SW 1271 (cell line): Measurements from ENCODE around the gene RNF207.
A peak's percentile ranks its signal among the peaks of the same experiment; 100 is the strongest.

Source experiments
- DNase-seq, 2 experiments: peaks; one replicate each; lab custom pipeline; 2025; lab: John Stamatoyannopoulos, UW

Gene RNF207

DNA sequence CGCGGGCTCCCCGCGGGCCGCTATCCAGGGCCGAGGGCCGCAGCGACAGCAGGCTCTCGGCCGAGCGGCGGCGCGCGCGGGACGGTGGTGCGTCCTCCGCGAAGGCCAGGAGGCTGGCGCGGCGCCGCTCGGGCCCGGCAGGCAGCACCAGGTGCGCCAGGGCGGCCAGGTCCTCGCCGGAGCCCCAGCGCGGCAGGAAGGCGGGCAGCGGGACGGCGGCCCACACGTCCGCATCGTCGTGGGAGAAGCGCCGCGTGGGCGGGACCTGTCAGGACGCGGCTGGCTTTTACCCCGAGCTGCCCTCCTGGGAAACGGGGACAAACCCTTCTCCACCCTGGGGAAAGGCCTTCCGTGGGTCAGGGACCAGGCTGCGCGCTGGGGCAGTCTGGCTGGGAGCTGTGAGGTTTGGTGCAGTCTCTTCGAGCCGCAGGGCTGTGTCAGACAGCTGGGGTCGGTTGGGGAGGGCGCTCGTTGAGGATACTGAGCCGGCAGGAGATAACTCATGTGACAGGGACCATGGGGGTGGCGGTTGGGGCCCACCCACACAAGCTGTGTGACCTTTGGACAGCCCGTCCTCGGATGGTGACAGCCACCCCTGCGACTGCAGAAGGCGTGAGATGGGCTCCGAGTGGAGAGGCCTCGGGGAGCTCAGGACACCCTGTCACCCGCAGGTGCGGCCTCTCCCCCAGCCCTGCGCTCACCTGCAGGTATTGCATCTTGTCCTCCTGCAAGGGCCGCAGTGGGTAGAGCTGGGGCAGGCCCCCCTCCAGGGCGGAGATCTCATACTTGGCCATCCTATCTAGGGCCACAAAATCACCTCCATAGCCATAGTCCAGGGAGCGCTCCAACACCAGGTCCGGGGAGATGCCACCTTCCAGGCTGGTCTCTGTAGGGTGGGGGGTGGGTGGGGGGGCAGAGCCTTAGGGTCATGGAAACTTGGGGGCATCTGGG is 44.1 kb downstream of the RNF207 start:
- no peak for DNase-seq

DNA sequence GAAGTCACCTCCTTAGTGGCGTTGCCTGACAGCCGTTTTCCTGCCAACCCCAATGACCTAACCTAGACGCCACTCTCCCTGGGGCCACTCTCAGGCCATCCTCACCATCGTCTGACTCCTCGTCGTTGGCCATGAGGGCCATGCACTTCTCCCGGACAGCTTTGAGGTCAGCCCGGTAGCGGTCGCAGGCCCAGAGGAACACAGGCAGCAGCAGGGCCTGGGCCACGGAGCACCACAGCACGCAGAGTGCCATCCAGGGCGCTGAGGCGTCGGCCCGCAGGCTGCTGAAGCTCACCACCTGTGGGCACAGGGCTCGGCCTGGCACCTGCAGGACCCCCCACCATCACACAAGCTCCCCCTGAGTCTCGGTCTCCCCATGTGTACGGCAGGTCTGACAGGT is 45.3 kb downstream of the RNF207 start:
- DNase-seq, result no peak

DNA sequence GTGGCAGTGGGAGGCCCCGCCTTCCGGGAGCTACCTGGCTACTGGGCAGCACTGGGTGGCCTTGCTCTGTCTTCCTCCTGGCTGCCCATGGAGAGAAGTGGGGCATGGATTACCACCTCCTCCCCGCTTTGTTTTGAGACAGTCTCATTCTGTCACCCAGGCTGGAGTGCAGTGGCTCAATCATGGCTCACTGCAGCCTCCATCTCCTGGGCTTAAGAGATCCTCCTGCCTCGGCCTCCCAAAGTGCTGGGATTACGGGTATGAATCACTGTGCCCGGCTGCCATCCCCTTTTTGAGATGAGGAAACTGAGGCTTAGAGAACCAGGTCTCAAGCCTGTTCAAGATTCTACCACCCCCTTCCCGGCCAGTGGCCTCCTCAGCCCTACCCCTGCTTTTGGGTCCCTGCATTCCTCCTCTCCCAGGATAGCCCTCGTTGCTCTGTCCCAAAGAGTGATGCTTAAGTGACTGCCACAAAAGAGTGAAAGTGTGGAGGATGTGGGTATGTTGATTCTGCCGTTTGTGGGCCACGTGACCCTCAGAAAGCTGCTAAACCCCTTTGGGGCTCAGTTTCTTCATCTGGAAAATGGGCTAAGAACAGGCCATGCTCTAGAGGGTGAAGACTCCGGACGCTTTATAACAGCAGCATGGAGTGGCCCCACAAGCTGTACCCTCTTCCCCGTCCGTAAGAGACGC is 45.9 kb downstream of the RNF207 start:
- DNase-seq, result no peak

DNA sequence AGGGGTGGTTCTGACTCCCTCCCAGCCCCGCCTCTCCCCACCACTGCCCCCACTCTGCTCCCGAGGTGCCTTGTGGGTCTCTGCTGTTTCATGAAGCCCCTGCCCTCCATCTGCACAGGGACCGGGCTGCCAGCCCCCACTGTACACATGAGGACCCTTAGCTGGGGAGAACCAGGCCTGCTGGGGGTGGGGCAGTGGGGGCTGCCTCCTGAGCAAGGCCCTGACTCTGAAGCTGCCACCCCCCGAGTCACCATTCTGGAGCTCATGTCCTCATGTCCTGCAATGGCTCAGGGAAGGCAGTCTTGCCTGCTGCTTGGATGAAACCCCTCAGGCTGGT is 46.4 kb downstream of the RNF207 start:
- no peak for DNase-seq

DNA sequence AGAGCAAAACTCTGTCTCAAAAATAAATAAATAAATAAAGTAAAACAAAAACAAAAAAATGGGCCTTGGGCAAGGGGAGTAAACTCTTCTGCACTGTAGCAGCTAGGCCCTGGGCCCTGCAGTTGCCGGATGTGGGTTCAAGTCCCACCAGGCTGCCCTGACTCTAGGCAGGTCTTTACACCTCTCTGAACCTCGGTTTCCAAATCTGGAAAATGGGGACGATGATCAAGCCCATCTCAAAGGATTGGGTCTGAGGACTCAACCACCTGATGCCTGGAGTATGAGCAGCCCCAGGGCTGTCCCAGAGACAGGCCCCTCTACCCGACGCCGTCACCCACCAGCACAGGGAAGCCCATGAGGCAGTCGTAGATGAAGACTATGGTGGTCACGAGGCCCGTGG is 47.5 kb downstream of the RNF207 start:
- DNase-seq, result no peak

DNA sequence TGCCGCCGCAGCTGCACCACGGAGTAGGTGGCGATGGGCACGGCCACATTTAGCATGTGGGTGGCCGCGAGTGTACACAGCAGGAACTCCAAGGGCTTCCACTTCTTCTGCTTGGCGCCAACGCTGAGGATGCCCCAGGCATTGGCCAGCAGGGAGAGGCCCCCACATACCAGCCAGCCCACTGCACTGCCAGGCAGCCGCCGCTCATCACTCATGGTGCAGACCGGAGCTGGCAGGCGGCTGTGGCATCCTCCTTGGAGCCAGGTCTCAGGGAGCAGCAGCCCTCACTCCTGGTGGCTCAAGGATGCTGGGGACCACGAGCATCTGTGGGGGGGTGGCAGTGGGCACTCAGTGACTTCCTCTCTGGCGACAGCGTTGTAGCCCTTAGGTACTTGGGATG is 48.8 kb downstream of the RNF207 start:
- DNase-seq, result no peak

DNA sequence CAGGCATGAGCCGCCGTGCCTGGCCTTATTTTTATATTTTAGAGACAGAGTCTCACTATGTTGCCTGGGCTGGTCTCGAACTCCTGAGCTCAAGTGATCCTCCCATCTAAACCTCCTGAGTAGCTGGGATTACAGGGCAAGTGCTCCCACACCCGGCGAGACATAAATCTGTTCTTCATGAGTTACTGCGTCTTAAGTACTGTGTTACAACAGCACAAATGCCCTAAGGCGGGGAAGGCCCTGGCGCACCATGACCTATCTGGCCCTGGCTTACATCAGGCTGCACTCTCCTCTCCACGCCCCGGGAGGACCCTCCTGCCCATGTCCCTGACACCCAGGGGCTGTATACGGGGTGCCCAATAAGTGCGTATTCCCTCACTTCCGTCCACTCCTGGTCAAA is 50.7 kb downstream of the RNF207 start:
- DNase-seq, result no peak

DNA sequence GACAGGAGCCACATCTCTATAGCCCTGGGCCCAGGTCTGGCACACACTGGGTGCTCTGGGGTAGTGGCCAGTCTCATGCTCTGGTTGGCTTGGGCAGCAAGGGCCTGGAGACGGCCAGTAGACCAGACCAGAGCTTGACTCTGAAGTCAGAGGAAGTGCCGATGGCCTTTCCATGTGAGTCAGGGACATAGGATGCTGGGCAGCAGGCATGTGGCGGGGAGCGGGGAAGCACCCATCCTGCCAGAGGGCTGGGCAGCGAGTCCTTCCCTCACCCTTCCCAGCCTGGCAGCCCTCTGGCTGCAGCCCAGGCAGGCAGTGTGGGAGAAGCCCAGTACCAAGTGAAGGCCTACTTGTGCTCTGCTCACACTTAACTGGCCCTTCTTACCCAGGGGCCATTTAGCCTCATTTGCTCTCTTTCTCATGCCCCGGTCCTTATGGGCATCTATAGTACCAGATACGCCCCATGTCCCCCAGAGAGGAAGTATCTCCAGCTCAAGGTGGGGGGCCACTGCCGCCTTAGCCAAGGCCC is 51.7 kb downstream of the RNF207 start:
- DNase-seq, result no peak

DNA sequence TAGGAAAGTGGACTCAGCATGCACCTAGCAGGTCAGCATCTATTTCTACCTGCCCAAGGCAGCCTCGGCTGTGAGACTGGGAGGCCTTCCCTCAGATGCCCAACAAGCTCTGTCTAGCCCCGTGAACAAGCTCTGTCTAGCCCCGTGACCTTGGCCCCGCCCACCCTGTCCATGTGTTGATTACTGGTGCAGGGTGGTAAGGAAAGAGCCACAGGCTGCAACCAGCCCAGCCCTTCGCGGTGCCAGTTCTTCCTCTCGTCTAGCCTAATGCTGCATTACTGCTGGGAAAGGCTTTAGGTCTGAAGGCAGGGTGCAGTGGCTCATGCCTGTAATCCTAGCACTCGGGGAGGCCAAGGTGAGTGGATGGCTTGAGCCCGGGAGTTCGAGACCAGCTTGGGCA is 52.8 kb downstream of the RNF207 start:
- DNase-seq, result no peak

DNA sequence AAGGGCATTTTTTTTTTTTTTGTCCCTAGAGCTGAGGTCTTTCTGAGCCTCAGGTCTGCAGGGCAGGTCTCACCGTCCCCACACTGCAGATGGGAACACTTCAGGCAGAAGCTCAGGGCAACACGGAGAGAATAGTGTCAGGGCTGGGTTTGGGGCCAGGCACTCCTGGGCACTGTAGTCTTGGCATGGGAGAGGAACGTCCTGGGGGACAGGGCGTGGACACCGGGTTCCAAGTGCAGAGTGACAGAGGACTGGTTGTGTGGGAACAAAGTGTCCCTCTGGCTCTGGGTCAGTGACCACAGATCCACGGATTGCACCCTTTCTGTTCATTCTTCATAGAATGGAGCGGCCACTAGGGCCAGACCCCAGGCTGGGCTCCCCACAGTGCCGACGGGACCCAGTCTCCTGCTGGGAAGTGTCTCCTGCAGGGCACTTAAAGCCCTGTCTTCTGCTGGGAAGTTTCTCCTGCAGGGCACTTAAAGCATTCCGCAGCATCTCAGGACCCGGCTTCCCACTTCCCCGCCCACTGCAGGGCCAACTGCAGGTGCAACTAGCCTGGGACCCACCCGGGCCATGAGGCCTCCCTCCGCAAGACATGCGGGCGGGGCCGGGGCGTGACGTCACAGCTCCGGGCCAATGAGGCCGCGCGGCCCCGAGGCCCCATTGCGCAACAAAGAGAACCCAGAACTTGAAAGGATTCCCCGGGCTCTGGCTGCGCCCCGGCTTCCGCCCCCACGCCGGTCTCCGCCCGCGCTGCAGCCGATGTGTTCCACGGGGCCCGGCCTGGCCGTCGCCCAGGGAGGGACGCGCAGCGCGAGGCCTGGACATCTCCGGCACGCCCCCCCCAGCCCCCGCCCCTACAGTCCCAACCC is 53.8 kb downstream of the RNF207 start:
- DNase-seq, result peak; percentile 17 to 48

DNA sequence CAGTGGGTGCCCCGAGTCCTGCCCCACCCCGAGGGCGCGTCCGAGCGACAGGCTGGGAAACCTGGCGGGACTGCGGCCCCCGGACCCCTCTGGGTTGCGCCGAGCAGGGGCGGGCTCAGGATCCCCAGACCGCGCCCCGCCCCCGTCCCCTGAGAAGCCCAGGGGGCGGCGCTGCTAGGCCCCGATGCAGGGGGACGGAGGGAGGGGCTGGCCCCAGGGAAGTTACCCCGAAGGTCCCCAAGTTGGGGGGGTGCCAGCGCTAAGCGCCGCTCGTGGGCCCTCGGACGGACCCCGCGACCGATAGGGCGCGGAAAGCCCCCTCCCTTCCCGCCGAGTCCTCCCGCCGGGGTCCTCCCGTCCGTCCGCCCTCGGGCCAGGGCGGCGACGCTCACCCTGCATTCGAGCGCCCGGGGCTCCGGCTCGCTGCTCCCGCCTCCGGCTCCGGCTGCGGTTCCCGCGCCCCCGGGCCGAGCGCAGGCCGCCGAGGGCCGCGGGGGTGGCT is 54.6 kb downstream of the RNF207 start:
- peak in 1 of 2 experiments; percentile 14 for DNase-seq

DNA sequence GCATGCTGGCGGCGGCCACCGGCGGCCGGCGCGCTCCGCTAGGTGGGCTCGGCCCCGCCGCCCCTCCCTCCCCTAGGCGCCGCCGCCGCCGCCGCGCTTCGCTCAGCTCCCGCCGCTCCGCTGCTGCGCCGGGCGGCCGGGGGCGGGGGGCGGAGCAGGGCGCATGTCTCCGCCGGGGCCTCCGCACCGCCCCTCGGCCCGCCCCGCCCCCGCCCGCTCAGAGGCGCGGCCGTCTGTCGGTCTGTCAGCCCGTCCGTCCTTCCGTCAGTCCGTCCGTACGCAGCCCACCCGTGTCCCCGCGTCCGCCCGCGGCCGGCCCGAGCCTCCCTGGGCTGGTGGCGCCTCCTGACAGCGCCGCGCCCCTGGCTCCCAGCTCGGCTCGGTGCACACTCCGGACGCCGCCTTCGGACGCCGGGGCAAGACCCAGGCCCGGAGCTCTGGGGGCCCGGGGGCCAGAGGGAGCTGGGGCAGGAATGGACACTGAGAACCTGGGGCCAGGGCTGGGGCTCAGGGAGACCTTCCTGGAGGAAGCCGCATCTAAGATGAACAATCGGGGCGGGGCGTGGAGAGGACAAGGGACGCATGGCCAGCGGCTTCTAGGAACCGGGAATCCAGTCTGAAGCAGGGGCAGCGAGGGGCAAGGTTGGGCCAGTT is 55.2 kb downstream of the RNF207 start, which contains the start of gene GPR153:
GPR153 (minus strand) TSS at position 138 of the 654 bp plus-strand sequence. CDS start 6,193 bp downstream, outside the sequence.
- DNase-seq, result peak in 1 of 2 experiments; percentile 10

DNA sequence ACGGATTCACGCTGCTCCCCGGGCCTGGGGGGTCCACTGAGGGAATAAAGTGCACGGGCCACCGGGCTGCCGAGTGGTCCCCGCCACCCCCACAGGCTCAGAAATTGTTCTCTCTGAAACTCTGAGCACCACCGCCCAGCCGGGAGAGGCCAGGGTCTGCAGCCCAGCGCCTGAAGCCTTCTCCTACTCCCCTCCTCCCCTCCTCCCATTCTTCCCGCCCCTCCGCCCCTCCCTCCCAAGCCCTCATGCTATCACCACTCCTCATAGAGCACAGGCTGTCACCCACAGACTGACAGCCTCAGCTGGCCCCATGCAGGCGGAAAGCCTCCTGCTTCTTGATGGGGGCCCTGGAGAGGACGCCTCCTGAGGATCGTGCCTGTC is 55.7 kb downstream of the RNF207 start:
- DNase-seq, result no peak

DNA sequence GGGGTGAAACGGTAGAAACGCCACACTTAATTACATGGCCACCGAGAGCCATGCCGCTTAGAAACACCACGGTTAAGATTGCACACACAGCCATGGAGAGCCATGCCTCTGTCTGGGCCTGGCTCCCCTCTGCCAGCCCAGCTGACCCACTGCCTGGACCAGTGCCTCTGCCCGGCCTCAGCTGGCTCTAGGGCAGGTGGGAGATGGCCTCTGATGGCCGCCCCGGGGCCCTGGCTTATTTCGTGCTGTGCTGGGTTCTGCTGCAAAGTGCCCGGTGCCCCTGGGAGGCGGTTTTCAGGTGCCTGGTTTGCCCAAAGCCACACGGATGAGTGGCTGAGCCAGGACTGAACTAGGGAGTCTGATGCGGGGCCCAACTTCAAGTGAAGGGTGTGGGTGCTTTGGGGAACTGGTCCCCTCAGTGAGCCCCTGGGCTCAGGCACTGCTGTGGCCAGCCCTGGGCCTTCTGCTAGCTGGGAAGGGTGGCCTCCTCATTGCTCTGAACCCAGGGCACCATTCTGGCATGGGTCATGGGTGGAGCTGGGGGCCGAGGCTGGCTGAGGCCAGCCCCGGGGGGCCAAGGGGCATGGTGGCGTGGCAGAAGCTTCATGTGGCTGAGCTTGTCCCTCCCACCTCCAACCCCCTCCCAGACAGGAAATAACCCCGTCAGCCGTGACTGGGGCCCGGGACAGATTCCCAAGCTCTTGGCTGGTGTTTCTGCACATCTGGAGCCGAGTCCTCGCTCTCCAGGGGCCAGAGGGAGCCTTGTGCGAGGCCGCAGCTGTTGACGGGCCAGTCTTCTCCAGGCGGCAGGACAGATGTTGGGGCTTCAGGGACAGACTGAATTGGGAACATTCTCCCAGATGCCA is 56.9 kb downstream of the RNF207 start:
- DNase-seq, result no peak

DNA sequence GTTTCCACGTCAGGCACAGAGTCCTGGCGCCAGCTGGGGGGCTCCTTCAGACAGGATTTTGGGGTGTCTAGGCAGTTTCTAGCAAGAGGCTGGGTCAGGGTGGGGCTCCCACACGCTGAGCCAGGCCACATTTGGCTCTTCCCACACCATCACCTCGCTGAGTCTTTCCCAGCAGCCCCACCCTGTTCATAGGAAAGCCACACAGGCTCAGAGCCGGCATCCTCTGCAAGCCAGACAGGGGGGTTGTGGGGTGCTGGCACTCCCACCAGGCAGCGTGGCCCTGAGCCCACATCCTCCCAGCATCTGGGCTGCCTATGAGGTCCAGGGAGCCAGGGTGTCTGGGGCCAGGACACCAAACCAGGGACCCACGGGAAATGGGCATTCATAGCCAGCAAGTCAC is 57.8 kb downstream of the RNF207 start:
- DNase-seq, result no peak

DNA sequence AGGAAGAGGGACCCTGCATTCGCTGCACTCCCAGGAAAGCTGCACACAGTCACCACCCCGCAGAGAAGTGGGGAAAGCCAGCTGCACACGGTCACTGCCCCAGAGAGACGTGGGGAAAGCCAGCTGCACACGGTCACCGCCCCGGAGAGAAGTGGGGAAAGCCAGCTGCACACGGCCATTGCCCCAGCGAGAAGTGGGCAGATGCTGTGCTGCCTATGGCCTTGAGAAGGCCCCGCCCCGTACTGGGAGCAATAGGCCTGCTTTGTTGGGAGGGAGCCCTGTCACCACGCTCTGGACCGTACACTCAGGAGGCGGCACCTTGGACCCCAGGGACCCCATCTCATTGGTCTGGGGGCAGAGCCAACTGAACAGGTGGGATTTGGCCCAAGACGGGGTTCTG is 59.2 kb downstream of the RNF207 start:
- no peak for DNase-seq

DNA sequence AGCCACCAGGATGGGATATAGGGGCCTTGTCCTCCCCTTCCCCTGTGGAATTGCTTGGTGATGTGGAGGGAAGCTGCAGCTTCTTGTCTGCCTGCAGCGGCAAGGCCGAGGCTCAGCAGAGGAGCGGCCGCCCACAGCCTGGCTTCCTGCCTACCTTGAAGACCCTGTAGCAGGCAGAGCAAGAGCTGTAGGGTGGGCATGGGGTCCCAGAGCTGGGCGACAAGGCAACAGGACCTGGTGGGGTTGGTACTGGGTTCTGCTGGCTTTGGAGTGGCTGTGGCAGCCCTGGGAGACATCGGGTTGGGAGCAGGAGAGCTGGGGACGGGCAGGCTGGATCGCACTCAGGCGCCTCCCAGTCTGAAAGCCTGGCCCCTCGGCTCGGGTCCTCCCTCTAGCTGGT is 60.7 kb downstream of the RNF207 start:
- no peak for DNase-seq

DNA sequence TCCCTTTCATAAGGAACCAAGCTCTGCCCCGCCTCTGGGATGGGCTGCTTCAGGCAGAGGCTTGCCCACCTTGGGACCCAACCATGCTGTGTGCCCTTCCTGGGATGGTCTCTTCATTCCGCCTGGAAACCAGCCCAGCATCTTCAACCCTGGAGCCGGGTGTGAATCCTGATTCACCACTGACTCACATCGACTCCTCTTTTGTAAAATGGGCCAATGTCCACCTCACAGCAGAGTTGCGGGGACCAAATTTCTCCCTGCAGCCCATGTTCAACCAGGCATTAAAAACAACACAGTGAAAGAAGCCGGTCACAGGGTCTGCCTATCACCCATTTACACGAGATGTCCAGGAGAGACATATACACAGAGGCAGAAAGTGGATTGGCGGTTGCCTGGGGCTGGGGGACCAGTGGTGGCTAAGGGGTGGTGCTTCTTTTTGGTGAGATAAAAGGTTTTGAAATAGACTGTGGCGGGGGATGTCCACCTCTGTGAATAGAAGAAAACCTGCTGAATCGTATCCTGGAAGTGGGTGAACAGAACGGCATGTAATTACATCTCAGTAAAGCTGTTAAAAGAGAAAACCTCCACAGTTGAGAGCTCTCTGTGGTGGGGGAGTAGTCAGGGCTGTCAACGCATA is 61.9 kb downstream of the RNF207 start:
- DNase-seq, result no peak

DNA sequence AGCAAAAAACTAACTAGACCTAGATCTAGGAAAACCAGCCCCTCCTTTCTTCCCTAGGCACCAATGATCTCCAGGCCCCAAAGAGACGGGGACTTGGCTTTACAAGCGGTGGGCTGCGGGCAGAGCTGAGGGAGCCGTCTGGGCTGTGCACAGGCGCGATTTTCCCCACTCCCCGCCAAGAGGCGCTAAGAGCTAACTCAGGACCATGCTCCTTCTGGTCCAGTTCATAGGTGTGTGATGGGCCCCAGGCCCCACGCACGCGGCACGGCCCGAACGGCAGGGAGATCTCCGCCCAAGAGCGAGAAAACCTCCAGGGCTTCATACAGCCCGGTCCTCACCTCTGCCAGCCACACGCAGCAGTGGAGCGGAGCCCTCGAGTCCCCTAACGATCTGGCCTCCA is 62.5 kb downstream of the RNF207 start:
- no peak for DNase-seq

DNA sequence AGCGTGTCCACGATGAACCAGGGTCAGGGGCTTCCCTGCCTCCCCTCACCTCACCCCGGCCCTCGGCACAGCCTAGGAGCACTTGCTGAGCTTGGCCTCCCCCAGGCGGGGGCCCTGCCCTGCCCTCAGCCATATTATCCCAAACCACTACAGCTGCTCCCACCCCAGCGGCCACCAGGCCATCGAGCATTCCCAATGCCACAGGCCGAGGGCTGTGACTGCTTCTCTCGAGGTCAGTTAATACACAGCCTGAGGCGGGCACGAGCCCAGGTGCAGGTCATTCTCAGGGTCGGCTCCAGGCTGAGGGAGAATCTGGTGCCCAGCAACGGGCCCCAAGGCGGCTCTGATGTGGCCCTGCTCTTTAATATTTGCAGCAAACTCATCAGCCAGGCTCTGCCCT is 63.4 kb downstream of the RNF207 start:
- no peak for DNase-seq
